ENCODE results near the gene DGKA.
"Not testable (repeated sequence)": the region's sequence is repeated elsewhere in the genome, so short reads cannot be mapped to it uniquely, and the experiment has no call there.

DGKA gene

DNA sequence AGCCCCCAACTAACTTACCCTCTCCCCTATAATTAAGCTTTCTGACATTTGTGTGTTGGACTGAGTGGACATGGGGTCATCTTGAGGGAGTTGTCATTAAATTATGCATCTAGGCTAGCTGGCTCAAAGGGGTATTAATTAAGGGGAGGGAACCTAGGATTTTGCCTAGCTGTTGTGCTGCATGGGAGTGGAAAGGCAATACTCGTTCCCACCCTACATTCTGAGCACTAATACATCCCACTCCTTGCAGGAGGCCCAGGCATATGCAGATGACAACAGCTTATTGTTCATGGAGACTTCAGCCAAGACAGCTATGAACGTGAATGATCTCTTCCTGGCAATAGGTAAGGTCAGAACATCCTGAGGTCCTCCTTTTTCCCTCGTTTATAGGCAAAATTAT lies 60.1 kb downstream of the DGKA start:
- Mint-ChIP-seq H3K9me3 (no peaks in the 10 kb centered on the region), H3K27me3 (ENCODE audit: low read depth) (no peaks in the 10 kb centered on the region), H3K27ac (no peak overlapping the region), H3K36me3 (ENCODE audit: low read depth) (peaks cover 50% of the 10 kb centered on the region), H3K4me1 (ENCODE audit: low read depth) (peaks cover 9% of the 10 kb centered on the region), H3K4me3 (no peak overlapping the region)

DNA sequence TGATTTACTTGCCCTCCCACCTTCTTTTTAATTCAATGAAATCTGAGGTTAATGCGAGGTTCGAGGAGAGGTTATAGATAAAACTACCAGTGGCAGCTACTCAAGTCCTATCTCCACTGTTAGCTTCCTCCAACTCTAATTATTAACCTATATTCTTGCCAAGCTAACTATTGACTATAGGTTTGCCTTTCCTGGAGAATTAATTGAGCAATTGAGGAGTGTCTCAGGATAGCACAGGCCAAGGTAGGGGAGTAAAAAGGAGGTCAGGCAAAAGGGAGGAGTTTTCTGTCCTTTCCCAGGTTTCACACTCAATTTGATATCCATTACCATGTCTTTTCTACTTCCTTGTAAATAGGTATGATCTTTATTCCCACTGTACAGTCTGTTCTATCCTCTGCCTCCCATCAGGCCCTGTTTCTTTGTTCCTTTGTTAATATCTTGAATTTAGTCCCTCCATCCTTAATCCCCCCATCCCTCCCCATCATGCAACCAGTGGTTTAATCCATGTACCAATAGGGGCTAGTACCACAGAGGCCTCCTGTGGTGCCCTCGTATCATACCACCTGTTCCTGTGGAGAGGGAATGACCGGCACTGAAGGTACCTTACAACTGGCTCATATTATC lies 62.4 kb downstream of the DGKA start:
- Mint-ChIP-seq H3K9me3 (no peaks in the 10 kb centered on the region), H3K27me3 (ENCODE audit: low read depth) (no peaks in the 10 kb centered on the region), H3K4me3 (no peak overlapping the region), H3K36me3 (ENCODE audit: low read depth) (peaks cover 46% of the 10 kb centered on the region), H3K4me1 (ENCODE audit: low read depth) (peaks cover 19% of the 10 kb centered on the region), H3K27ac (peak overlapping the region; percentile 36)

DNA sequence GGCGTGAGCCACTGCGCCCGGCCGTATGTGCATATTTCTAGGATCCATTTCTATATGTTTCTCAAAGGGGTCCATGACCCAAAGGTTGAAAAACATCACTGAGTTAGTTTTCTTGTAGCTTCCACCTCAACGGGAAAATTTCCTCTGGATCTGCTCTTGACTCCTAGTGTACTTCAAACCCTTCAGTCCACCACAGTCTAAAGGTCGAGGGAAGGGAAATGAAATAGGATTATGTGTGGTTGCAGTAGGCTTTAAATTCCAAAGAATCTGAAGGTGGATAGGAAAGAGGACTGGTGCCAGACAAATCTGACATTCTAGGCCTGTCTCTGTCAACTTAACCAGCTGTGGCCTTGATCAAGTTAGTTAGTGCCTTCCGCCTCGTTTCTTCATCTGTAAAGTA lies 64.4 kb downstream of the DGKA start:
- Mint-ChIP-seq H3K4me3 (no peak overlapping the region), H3K36me3 (ENCODE audit: low read depth) (peaks cover 37% of the 10 kb centered on the region), H3K27ac (no peak overlapping the region), H3K27me3 (ENCODE audit: low read depth) (no peaks in the 10 kb centered on the region), H3K4me1 (ENCODE audit: low read depth) (peaks cover 24% of the 10 kb centered on the region), H3K9me3 (no peaks in the 10 kb centered on the region)

DNA sequence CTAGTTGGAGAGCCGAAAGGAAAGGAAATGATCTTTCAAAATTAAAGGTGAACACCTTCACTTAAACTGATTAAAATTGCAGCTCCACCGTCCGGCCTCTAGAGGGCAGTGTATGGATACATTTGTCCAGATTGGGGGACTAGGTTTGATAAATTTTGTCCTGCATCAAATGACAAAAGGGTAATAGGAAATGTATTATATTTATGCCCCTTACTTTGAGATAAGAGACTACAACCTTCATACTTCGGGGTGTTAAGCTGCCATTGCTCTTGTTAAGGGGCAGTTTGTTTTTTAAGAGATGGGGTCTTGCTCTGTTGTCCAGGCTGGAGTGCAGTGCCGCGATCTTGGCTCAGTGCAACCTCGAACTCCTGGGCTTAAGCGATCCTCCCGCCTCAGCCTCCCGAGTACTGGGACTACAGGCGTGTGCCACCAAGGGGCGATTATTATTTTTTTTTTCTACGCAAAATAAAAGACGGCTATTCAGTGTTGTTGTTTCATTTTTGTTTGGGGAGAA lies 65.3 kb downstream of the DGKA start:
- H3K27ac Mint-ChIP-seq: peak overlapping the region; percentile 26
- peaks cover 28% of the 10 kb centered on the region for H3K36me3 Mint-ChIP-seq (ENCODE audit: low read depth)
- peaks cover 24% of the 10 kb centered on the region for H3K4me1 Mint-ChIP-seq (ENCODE audit: low read depth)

DNA sequence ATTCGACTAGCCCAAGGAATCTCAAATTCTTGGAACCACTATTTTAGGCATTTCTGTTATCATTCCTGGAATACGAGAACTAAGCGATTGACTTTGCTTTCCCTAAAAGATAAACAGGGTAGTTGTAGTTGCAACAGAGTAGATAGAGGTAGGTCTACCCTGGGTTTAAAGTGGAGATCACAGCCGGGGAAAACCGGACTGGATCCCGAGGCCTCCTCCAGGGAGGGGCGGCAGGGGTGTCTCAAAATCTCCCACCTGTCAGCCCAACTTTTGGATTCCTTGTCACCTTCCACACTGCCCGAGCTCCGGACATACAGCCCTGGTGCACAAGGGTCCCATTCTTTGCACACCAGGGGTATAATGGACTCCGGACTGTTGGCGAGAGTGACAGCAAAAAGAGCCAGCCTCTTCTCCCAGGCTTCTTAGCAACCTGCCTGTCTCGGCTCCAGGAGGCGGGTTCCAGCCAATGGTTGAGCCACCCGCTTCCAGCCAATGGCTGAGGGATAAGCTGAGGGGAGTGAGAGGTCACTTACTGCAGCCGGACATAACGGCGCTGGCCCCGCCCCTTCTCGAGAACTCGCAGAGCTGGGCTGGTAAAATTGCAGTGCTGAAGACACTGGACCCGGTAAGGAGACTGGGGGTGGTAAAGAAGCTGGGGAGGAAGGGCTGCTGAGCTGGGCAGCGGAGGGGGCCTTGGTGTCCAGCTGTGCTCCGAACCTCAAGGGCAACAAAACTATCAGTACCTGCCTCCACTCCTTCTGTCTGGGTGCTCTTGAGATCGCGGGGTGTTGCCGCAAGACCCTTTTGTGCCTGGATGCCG lies 66.0 kb downstream of the DGKA start, which contains the start of gene SUOX:
Gene SUOX, plus strand, starts transcription at position 562 of the 820 bp plus-strand sequence. CDS start 4,946 bp downstream, outside the sequence.
- peaks cover 23% of the 10 kb centered on the region for H3K36me3 Mint-ChIP-seq (ENCODE audit: low read depth)
- no peaks in the 10 kb centered on the region for H3K9me3 Mint-ChIP-seq
- H3K4me3 Mint-ChIP-seq: peak within 1 kb of the TSS; percentile 79
- peaks cover 24% of the 10 kb centered on the region for H3K4me1 Mint-ChIP-seq (ENCODE audit: low read depth)
- H3K27me3 Mint-ChIP-seq (ENCODE audit: low read depth): no peaks in the 10 kb centered on the region
- H3K27ac Mint-ChIP-seq: peak within 1 kb of the TSS; percentile 26

More for the DNA sequence above, 65.3 kb downstream of the DGKA start:
- Mint-ChIP-seq H3K27me3 (ENCODE audit: low read depth) (no peaks in the 10 kb centered on the region), H3K4me3 (peak overlapping the region; percentile 79), H3K9me3 (no peaks in the 10 kb centered on the region)

DNA sequence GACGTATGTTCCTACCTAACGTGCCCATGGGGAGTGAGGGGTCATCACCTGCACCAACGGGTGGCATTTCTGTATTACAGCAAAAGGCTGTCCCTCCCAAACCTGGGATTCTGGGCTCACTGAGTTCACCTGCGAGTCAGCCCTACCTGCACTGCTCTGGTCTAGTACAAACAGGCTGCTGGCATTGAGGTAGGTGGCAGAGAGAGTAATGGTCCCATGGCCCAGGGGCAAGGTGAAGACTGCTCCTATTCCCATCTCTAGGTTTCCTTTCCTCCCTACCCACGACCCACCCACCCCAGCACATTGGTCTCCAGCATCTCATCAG lies 66.5 kb downstream of the DGKA start:
- Mint-ChIP-seq H3K36me3 (ENCODE audit: low read depth) (peaks cover 18% of the 10 kb centered on the region), H3K4me3 (peak overlapping the region; percentile 79), H3K27ac (no peak overlapping the region), H3K4me1 (ENCODE audit: low read depth) (peaks cover 24% of the 10 kb centered on the region), H3K27me3 (ENCODE audit: low read depth) (no peaks in the 10 kb centered on the region), H3K9me3 (no peaks in the 10 kb centered on the region)

DNA sequence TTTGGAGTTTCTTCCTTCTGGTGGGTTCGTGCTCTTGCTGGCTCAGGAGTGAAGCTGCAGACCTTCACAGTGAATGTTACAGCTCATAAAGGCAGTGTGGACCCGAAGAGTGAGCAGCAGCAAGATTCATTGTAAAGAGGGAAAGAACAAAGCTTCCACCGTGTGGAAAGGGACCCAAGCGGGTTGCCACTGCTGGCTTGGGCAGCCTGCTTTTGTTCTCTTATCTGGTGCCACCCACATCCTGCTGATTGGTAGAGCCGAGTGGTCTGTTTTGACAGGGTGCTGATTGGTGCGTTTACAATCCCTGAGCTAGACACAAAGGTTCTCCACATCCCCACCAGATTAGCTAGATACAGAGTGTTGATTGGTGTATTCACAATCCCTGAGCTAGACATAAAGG lies 68.6 kb downstream of the DGKA start:
- H3K4me3 Mint-ChIP-seq; H3K9me3 Mint-ChIP-seq; H3K36me3 Mint-ChIP-seq (ENCODE audit: low read depth); H3K27me3 Mint-ChIP-seq (ENCODE audit: low read depth): not testable (repeated sequence)
- peaks cover 22% of the 10 kb centered on the region for H3K4me1 Mint-ChIP-seq (ENCODE audit: low read depth)
- H3K27ac Mint-ChIP-seq: peak overlapping the region; percentile 45

DNA sequence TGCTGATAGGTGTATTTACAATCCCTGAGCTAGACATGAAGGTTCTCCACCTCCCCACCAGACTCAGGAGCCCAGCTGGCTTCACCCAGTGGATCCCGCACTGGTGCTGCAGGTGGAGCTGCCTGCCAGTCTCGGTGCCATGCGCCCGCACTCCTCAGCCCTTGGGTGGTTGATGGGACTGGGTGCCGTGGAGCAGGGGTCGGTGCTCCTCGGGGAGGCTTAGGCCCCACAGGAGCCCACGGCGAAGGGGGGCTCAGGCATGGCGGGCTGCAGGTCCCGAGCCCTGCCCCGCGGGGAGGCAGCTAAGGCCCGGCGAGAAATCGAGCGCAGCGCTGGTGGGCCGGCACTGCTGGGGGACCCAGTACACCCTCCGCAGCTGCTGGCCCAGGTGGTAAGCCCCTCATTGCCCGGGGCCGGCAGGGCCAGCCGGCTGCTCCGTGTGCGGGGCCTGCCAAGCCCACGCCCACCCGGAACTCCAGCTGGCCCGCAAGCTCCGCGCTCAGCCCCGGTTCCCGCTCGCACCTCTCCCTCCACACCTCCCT lies 69.1 kb downstream of the DGKA start:
- not testable (repeated sequence) for H3K4me3 Mint-ChIP-seq

DNA sequence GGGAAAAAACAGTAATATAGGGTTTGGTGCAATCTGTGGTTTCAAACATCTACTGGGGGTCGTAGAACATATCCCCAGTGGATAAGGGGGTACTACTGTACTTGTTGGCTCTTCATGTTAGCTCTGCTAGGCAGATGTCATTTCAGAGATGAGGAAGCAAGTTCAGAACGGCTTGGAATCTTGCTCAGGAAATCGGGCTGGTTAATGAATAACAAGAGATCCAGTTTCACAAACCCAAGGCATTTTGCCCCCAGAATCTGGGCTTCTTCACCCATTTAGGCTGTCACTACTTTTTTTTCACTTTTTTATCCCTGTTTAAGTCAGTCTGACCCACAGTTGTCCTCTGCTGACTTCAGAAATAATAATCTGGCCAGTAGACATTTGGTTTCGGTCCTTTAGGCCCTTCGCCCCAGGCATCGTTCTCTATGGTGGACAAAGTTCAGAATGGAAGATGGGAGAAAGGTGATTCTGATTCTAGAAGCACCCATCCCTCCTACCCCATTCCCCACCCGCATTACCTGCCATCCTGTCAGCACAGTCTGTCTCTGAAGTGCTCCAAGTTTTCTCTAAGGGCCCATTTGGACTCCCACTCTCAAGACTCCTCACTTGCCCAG lies 70.6 kb downstream of the DGKA start:
- Mint-ChIP-seq H3K27me3 (ENCODE audit: low read depth) (no peaks in the 10 kb centered on the region), H3K36me3 (ENCODE audit: low read depth) (peaks cover 2% of the 10 kb centered on the region), H3K27ac (no peak overlapping the region), H3K4me1 (ENCODE audit: low read depth) (peaks cover 18% of the 10 kb centered on the region), H3K9me3 (no peaks in the 10 kb centered on the region), H3K4me3 (no peak overlapping the region)

More for the DNA sequence above, 69.1 kb downstream of the DGKA start:
- H3K27me3 Mint-ChIP-seq (ENCODE audit: low read depth); H3K27ac Mint-ChIP-seq; H3K9me3 Mint-ChIP-seq; H3K36me3 Mint-ChIP-seq (ENCODE audit: low read depth): not testable (repeated sequence)
- peaks cover 22% of the 10 kb centered on the region for H3K4me1 Mint-ChIP-seq (ENCODE audit: low read depth)

DNA sequence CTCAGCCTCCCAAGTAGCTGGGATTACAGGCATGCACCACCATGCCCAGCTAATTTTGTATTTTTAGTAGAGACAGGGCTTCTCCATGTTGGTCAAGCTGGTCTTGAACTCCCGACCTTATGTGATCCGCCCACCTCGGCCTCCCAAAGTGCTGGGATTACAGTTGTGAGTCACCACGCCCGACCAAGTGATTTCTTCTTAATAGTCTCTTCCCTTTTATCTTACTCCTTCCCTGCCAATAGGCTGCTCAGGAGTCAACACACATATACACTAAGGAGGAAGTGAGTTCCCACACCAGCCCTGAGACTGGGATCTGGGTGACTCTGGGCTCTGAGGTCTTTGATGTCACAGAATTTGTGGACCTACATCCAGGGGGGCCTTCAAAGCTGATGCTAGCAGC lies 72.4 kb downstream of the DGKA start:
- H3K36me3 Mint-ChIP-seq (ENCODE audit: low read depth); H3K9me3 Mint-ChIP-seq; H3K27me3 Mint-ChIP-seq (ENCODE audit: low read depth); H3K4me3 Mint-ChIP-seq; H3K27ac Mint-ChIP-seq: not testable (repeated sequence)
- H3K4me1 Mint-ChIP-seq (ENCODE audit: low read depth): peaks cover 20% of the 10 kb centered on the region
